ENCODE measurements around the gene SLC4A2. TPM values are rescaled to one million over a fixed set of nuclear protein-coding genes. Genes with fewer than 3 reads are reported as not detected.
"Not testable (repeated sequence)": the region's sequence is repeated elsewhere in the genome, so short reads cannot be mapped to it uniquely, and the experiment has no call there.

SLC4A2 gene
- total RNA-seq, 1 donor from 2014 or later, result 182 TPM

GRCh38 chr7:151038951-151039849 lies 20.2 kb upstream of the SLC4A2 start:
- ATAC-seq (peak; percentile 69 to 73), DNase-seq (peak; percentile 71)
- H3K9me3 ChIP-seq, result no peaks in the 10 kb centered on the region
- peaks cover 49% of the 10 kb centered on the region for H3K36me3 ChIP-seq
- H3K27ac ChIP-seq, result no peak overlapping the region
- H3K4me1 ChIP-seq, result peaks cover 19% of the 10 kb centered on the region
- TF ChIP-seq CTCF (IDR thresholded peaks at IDR 0.05), result no peak
- intact Hi-C loops (cut with DNase I), result no loop called here
- H3K4me3 ChIP-seq, result no peak overlapping the region
- no peaks in the 10 kb centered on the region for H3K27me3 ChIP-seq (ENCODE audit: low read depth)

GRCh38 chr7:151039850-151040548 lies 19.4 kb upstream of the SLC4A2 start:
- intact Hi-C loops (cut with DNase I), result no loop called here
- Histone ChIP-seq H3K9me3 (no peaks in the 10 kb centered on the region), H3K4me1 (peaks cover 19% of the 10 kb centered on the region), H3K27ac (no peak overlapping the region), H3K27me3 (ENCODE audit: low read depth) (no peaks in the 10 kb centered on the region), H3K36me3 (peaks cover 49% of the 10 kb centered on the region), H3K4me3 (no peak overlapping the region)
- TF ChIP-seq CTCF (IDR thresholded peaks at IDR 0.05), result no peak
- ATAC-seq (no peak), DNase-seq (no peak)

GRCh38 chr7:151040616-151041375 lies 18.6 kb upstream of the SLC4A2 start:
- no peaks in the 10 kb centered on the region for H3K9me3 ChIP-seq
- H3K27me3 ChIP-seq (ENCODE audit: low read depth), result no peaks in the 10 kb centered on the region
- DNase-seq, result no peak
- peaks cover 19% of the 10 kb centered on the region for H3K4me1 ChIP-seq
- peaks cover 46% of the 10 kb centered on the region for H3K36me3 ChIP-seq
- no peak for TF ChIP-seq CTCF (IDR thresholded peaks at IDR 0.05)
- H3K4me3 ChIP-seq, result no peak overlapping the region
- no peak overlapping the region for H3K27ac ChIP-seq
- ATAC-seq, result no peak
- intact Hi-C loops (cut with DNase I), result no loop called here

- H3K4me1 ChIP-seq, result peaks cover 17% of the 10 kb centered on the region
Observed at GRCh38 chr7:151043449-151043848, 15.9 kb upstream of the SLC4A2 start.

GRCh38 chr7:151043959-151044358 lies 15.4 kb upstream of the SLC4A2 start:
- ATAC-seq (no peak), DNase-seq (no peak)
- no peak overlapping the region for H3K4me3 ChIP-seq
- no peaks in the 10 kb centered on the region for H3K9me3 ChIP-seq
- H3K36me3 ChIP-seq, result peaks cover 31% of the 10 kb centered on the region
- H3K27me3 ChIP-seq (ENCODE audit: low read depth), result no peaks in the 10 kb centered on the region
- no peak for TF ChIP-seq CTCF (IDR thresholded peaks at IDR 0.05)
- intact Hi-C loops (cut with DNase I), result no loop called here
- no peak overlapping the region for H3K27ac ChIP-seq
- peaks cover 12% of the 10 kb centered on the region for H3K4me1 ChIP-seq

More at GRCh38 chr7:151043449-151043848, 15.9 kb upstream of the SLC4A2 start:
- H3K27me3 ChIP-seq (ENCODE audit: low read depth); H3K4me3 ChIP-seq; DNase-seq; ATAC-seq; intact Hi-C loops (cut with DNase I); H3K27ac ChIP-seq; H3K9me3 ChIP-seq: not testable (repeated sequence)
- peaks cover 31% of the 10 kb centered on the region for H3K36me3 ChIP-seq

Data from lower lobe of right lung (tissue), 2 donors.